Activated CD4-positive, alpha-beta T cell treated with anti-CD3 and anti-CD28 coated beads, Interleukin-2, amount 10 ng/mL, durations not matched to agents 24 days and 14 days (primary cell): ENCODE data around the gene PIP5K1B. TPM values are rescaled to one million over a fixed set of nuclear protein-coding genes. Genes with fewer than 3 reads are reported as not detected.

ENCODE experiments used
- DNase-seq: peaks from one replicate; pipeline ENCODE4 v3.0.0; 2022
- H3K27ac Mint-ChIP-seq: one replicate; pipeline ENCODE4 v1.8.0; 2022; ENCODE audit warnings: mild to moderate bottlenecking, mixed read lengths
- H3K27me3 Mint-ChIP-seq: one replicate; pipeline ENCODE4 v1.8.0; 2022; ENCODE audit warnings: mixed read lengths
- H3K36me3 Mint-ChIP-seq: one replicate; pipeline ENCODE4 v1.8.0; 2022; ENCODE audit warnings: low read depth, mild to moderate bottlenecking, mixed read lengths
- H3K4me1 Mint-ChIP-seq: one replicate; pipeline ENCODE4 v1.8.0; 2021; ENCODE audit warnings: mixed read lengths
- H3K4me3 Mint-ChIP-seq: one replicate; pipeline ENCODE4 v1.8.0; 2022; ENCODE audit warnings: mild to moderate bottlenecking, moderate library complexity, mixed read lengths
- H3K9me3 Mint-ChIP-seq: one replicate; pipeline ENCODE4 v1.8.0; 2021; ENCODE audit warnings: mixed read lengths
- intact Hi-C: fragments of 100-400 bp; cut with micrococcal nuclease; formaldehyde crosslinking; loops from one replicate; pipeline ENCODE4 v1.15.1; 2023
- total RNA-seq: library from RNA; stranded (reverse); gene quantifications from 2 replicates; pipeline ENCODE4 v1.2.3, GENCODE V29; 2022

PIP5K1B gene
- total RNA-seq, 1 donor from 2014 or later, result 58.8 TPM

GRCh38 chr9:68750786-68751185 lies 45.7 kb downstream of the PIP5K1B start:
- Mint-ChIP-seq H3K4me1 (peaks cover 2% of the 10 kb centered on the region), H3K27me3 (peaks cover 8% of the 10 kb centered on the region), H3K9me3 (no peaks in the 10 kb centered on the region), H3K27ac (no peak overlapping the region), H3K4me3 (no peak overlapping the region), H3K36me3 (no peaks in the 10 kb centered on the region)
- intact Hi-C loops, result no loop called here
- no peak for DNase-seq

DNA sequence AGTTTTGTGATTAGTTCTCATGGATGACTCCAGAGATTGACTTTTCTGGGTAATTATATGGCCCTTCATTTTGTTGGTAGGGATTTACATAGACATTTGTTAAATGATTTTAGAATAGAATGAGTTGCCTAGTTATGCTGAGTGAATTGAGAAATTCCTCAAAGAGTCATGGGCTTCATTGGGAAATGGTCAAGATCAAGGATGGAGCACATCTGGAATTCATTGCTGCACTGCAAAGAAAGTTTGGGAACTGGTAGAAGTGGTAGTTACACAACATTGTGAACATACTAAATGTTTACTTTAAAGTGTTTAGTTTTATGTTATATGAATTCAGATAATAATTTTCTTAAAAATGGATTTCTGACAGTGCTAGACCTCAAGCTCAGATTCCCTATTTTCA lies 46.5 kb downstream of the PIP5K1B start:
- H3K36me3 Mint-ChIP-seq, result no peaks in the 10 kb centered on the region

GRCh38 chr9:68755051-68755450 lies 50.0 kb downstream of the PIP5K1B start:
- H3K27me3 Mint-ChIP-seq, result peaks cover 19% of the 10 kb centered on the region
- peaks cover 11% of the 10 kb centered on the region for H3K9me3 Mint-ChIP-seq
- peaks cover under 1% of the 10 kb centered on the region for H3K36me3 Mint-ChIP-seq
- H3K4me3 Mint-ChIP-seq, result no peak overlapping the region
- peaks cover 2% of the 10 kb centered on the region for H3K4me1 Mint-ChIP-seq
- no peak overlapping the region for H3K27ac Mint-ChIP-seq
- DNase-seq, result no peak
- intact Hi-C loops, result no loop called here

More for the DNA sequence above, 46.5 kb downstream of the PIP5K1B start:
- intact Hi-C loops, result no loop called here
- Mint-ChIP-seq H3K27ac (no peak overlapping the region), H3K4me3 (no peak overlapping the region), H3K27me3 (peaks cover 8% of the 10 kb centered on the region), H3K9me3 (no peaks in the 10 kb centered on the region), H3K4me1 (peaks cover 2% of the 10 kb centered on the region)
- no peak for DNase-seq

DNA sequence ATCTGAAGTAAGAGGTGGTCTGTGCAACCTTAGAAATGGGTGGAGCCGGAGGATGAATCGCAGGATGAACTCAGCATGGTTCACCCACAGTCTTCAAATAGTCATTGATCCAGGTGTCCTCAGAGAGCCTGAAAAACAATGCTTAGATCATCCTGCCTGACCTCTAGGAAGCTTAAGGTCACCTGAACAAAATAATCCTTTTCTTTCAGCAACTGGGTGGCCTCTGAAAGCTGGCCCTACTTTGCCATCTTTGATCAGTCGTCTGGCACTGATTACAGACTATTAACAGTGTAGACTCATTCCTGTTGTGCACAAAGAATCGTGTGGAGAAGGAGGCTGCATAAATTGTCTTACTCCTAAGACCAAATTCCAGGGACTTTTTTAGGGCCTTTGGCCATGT lies 50.7 kb downstream of the PIP5K1B start:
- intact Hi-C loops, result no loop called here
- Mint-ChIP-seq H3K4me3 (no peak overlapping the region), H3K27ac (no peak overlapping the region), H3K9me3 (peaks cover 11% of the 10 kb centered on the region), H3K4me1 (peaks cover 2% of the 10 kb centered on the region), H3K27me3 (peaks cover 18% of the 10 kb centered on the region), H3K36me3 (peaks cover 2% of the 10 kb centered on the region)
- DNase-seq, result no peak

- H3K4me1 Mint-ChIP-seq, result peaks cover 4% of the 10 kb centered on the region
- intact Hi-C loops, result loop anchor here (5.0 kb wide), 2 partner anchors 53 to 178 kb away; partner anchors contain the start of gene PIP5K1B
Measured at GRCh38 chr9:68759981-68760673, 55.1 kb downstream of the PIP5K1B start.

GRCh38 chr9:68760674-68761333 lies 55.8 kb downstream of the PIP5K1B start:
- DNase-seq, result no peak
- Mint-ChIP-seq H3K27ac (no peak overlapping the region), H3K36me3 (peaks cover 2% of the 10 kb centered on the region), H3K9me3 (peaks cover 11% of the 10 kb centered on the region), H3K27me3 (peaks cover 17% of the 10 kb centered on the region), H3K4me3 (no peak overlapping the region), H3K4me1 (peaks cover 4% of the 10 kb centered on the region)
- intact Hi-C loops, result loop anchor here (5.0 kb wide), 2 partner anchors 54 to 179 kb away; partner anchors contain the start of gene PIP5K1B

More at GRCh38 chr9:68759981-68760673, 55.1 kb downstream of the PIP5K1B start:
- H3K27ac Mint-ChIP-seq, result no peak overlapping the region
- peaks cover 2% of the 10 kb centered on the region for H3K36me3 Mint-ChIP-seq
- peaks cover 11% of the 10 kb centered on the region for H3K9me3 Mint-ChIP-seq
- peaks cover 18% of the 10 kb centered on the region for H3K27me3 Mint-ChIP-seq
- no peak for DNase-seq
- H3K4me3 Mint-ChIP-seq, result no peak overlapping the region

- Mint-ChIP-seq H3K27me3 (peaks cover 19% of the 10 kb centered on the region), H3K4me3 (no peak overlapping the region), H3K9me3 (peaks cover 11% of the 10 kb centered on the region), H3K27ac (no peak overlapping the region), H3K4me1 (peaks cover 4% of the 10 kb centered on the region), H3K36me3 (peaks cover 2% of the 10 kb centered on the region)
- intact Hi-C loops, result loop anchor here (5.0 kb wide), 2 partner anchors 55 to 180 kb away; partner anchors contain the start of gene PIP5K1B
- DNase-seq, result no peak
Measured at GRCh38 chr9:68762570-68762969, 57.5 kb downstream of the PIP5K1B start.

DNA sequence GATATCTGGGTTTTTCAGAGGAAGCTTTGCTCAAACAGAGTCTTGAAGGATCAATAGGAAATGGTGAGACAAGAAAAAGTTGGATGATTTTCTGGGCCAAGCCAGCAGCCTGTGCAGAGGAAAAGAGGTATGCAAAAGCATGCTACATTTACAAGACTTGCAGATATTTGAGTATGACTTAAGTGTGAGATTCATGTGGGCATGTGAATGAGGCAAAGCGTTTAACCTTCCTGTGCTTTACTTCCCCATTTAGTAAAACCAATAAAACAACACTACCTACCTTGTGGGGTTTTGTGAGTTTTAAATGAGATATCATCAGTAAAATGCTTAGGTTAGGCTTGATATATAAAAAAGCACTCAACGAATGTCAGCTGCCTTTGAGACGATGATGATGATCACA lies 58.1 kb downstream of the PIP5K1B start:
- intact Hi-C loops, result loop anchor here (5.0 kb wide), 2 partner anchors 56 to 181 kb away; partner anchors contain the start of gene PIP5K1B
- Mint-ChIP-seq H3K4me1 (peaks cover 4% of the 10 kb centered on the region), H3K27ac (no peak overlapping the region), H3K9me3 (peaks cover 11% of the 10 kb centered on the region), H3K27me3 (peaks cover 17% of the 10 kb centered on the region), H3K36me3 (peaks cover 2% of the 10 kb centered on the region), H3K4me3 (no peak overlapping the region)
- DNase-seq, result no peak

- Mint-ChIP-seq H3K27me3 (peaks cover 8% of the 10 kb centered on the region), H3K4me1 (peaks cover 6% of the 10 kb centered on the region), H3K27ac (no peak overlapping the region), H3K4me3 (no peak overlapping the region), H3K9me3 (no peaks in the 10 kb centered on the region), H3K36me3 (peaks cover 2% of the 10 kb centered on the region)
- no peak for DNase-seq
- intact Hi-C loops, result no loop called here
Measured at GRCh38 chr9:68768619-68769018, 63.6 kb downstream of the PIP5K1B start.

- Mint-ChIP-seq H3K9me3 (no peaks in the 10 kb centered on the region), H3K36me3 (peaks cover 2% of the 10 kb centered on the region), H3K4me3 (no peak overlapping the region), H3K27me3 (peaks cover 8% of the 10 kb centered on the region), H3K27ac (no peak overlapping the region), H3K4me1 (peaks cover 6% of the 10 kb centered on the region)
- intact Hi-C loops, result no loop called here
- DNase-seq, result no peak
Measured at GRCh38 chr9:68769852-68770251, 64.8 kb downstream of the PIP5K1B start.

DNA sequence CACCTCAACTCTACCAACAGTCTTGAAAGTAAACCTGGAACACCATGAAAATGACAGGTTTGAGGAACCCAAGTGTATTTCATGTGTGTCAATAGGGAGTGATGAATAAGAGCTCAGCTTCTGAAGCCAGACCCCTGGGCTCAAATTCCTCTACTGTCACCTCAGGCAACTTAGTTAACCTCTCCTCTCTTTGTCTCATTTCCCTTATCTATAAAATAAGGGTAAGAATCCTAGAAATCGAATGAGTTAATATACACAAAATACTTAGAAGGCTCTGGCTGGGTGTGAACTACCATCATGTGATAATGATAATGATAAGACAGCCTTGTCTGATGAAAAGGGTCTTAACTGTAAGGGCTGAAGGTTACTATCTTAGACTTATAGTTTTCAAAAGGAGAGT lies 66.3 kb downstream of the PIP5K1B start:
- intact Hi-C loops, result no loop called here
- H3K9me3 Mint-ChIP-seq, result no peaks in the 10 kb centered on the region
- H3K27me3 Mint-ChIP-seq, result peaks cover 7% of the 10 kb centered on the region
- H3K27ac Mint-ChIP-seq, result no peak overlapping the region
- H3K4me1 Mint-ChIP-seq, result peaks cover 6% of the 10 kb centered on the region
- H3K4me3 Mint-ChIP-seq, result no peak overlapping the region
- peaks cover 2% of the 10 kb centered on the region for H3K36me3 Mint-ChIP-seq
- no peak for DNase-seq

- DNase-seq, result no peak
- H3K4me1 Mint-ChIP-seq, result peaks cover 10% of the 10 kb centered on the region
- H3K36me3 Mint-ChIP-seq, result no peaks in the 10 kb centered on the region
- no peak overlapping the region for H3K27ac Mint-ChIP-seq
- intact Hi-C loops, result no loop called here
- H3K9me3 Mint-ChIP-seq, result no peaks in the 10 kb centered on the region
- H3K27me3 Mint-ChIP-seq, result peaks cover 6% of the 10 kb centered on the region
- H3K4me3 Mint-ChIP-seq, result no peak overlapping the region
Measured at GRCh38 chr9:68775003-68775730, 70.1 kb downstream of the PIP5K1B start.

DNA sequence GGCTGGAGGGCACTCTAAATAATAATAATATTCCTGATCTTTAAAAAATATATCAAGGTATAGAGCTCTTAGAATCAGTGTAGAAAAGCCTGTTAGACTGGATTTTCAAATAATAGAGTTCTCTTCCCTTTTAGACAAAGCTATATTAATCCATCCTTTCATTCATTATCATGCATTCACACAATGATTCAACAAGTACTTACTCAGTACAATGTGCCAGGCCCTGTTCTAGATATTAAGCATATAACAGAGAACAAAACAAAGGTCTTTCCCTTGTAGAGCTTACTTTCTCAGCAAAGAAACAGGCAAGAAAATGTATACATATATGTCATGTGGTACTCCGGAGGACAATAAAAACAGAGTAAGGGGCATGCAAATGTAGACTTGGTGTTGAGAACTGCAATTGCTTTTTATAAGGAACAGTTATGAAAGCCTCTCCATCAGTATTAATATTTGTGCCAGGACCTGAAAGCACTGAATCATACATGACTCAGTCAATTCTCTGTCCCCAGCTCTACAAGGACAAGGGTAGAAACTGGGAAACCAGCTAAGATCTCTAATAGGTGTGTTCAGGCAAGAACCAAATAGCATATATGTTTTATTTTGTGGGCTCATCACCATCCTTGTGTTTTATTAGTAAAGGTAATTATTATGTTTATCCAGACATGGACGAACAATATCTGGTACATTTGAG lies 72.2 kb downstream of the PIP5K1B start:
- H3K4me3 Mint-ChIP-seq, result no peak overlapping the region
- DNase-seq, result no peak
- peaks cover 16% of the 10 kb centered on the region for H3K4me1 Mint-ChIP-seq
- H3K36me3 Mint-ChIP-seq, result peaks cover 2% of the 10 kb centered on the region
- H3K27me3 Mint-ChIP-seq, result peaks cover 4% of the 10 kb centered on the region
- H3K9me3 Mint-ChIP-seq, result no peaks in the 10 kb centered on the region
- intact Hi-C loops, result no loop called here
- no peak overlapping the region for H3K27ac Mint-ChIP-seq
